ENCODE data around the gene DLGAP3. TPM values are rescaled to one million over a fixed set of nuclear protein-coding genes. Genes with fewer than 3 reads are reported as not detected.

DLGAP3 gene
- total and polyA plus RNA-seq, 2 donors (not counting 3 experiments of a cell fraction or from before 2014, with no cell fraction given): 0.04 to 0.20 TPM

- BruUV-seq (replicated peaks): no TSS peak
- CTCF ChIA-PET: interaction anchor here (0.6 kb wide), 1 partner anchor 1668 kb away, joined by 3 read pairs; no protein-coding TSS in a partner anchor
- FAIRE-seq: no peak
Observed at GRCh38 chr1:34925730-34926129, 3.7 kb downstream of the DLGAP3 start.

More at GRCh38 chr1:34925730-34926129, 3.7 kb downstream of the DLGAP3 start:
- dilution Hi-C loops (cut with MboI; ENCODE audit: extremely low pct_ligation_motif_present, low sequenced_read_pairs): no loop called here
- Histone ChIP-seq H3K27me3 (ENCODE audit: control insufficient read depth in 2 of 2, insufficient read depth in 2 of 2, low read length in 2 of 2) (peaks cover 35% of the 10 kb centered on the region in 2 experiments), H3K9ac (replicated peaks; ENCODE audit: extremely low read depth, insufficient read depth, low read length) (no peak overlapping the region), H3K9me1 (replicated peaks; ENCODE audit: control insufficient read depth, extremely low read depth, insufficient read depth, low read length) (no peaks in the 10 kb centered on the region), H2AFZ (ENCODE audit: low read depth, low read length) (no peak overlapping the region), H3K79me2 (ENCODE audit: control insufficient read depth, insufficient read depth, low read length) (no peaks in the 10 kb centered on the region), H3K4me3 (replicated peaks in 1 of 3; ENCODE audit: insufficient read depth in 1 of 3, low read depth in 1 of 3, low read length in 3 of 3) (no peak overlapping the region), H3K4me1 (ENCODE audit: control insufficient read depth, extremely low read depth, insufficient read depth, low read length) (no peaks in the 10 kb centered on the region), H3K27ac (ENCODE audit: insufficient read depth, low read depth, low read length) (no peak overlapping the region), H3K4me2 (ENCODE audit: insufficient read depth, low read length) (no peak overlapping the region), H4K20me1 (replicated peaks; ENCODE audit: control insufficient read depth, extremely low read depth, insufficient read depth, low read length) (no peaks in the 10 kb centered on the region), H3K36me3 (ENCODE audit: control insufficient read depth in 2 of 2, extremely low read depth in 1 of 2, insufficient read depth in 2 of 2, low read length in 2 of 2) (no peaks in the 10 kb centered on the region), H3K9me3 (replicated peaks; ENCODE audit: control insufficient read depth, insufficient read depth, low read length) (no peaks in the 10 kb centered on the region)
- POLR2A ChIA-PET: no interaction called here
- intact Hi-C loops (cut with micrococcal nuclease): no loop called here
- no peak for TF ChIP-seq MYC (IDR thresholded peaks at IDR 0.05; ENCODE audit: low read depth, low read length)
- TF ChIP-seq CTCF (IDR thresholded peaks at IDR 0.05; ENCODE audit: extremely low read depth in 1 of 2, insufficient read depth in 1 of 2, low read depth in 1 of 2, low read length in 2 of 2): no peak
- TF ChIP-seq EZH2 (IDR thresholded peaks at IDR 0.05; ENCODE audit: borderline replicate concordance, low read depth, low read length, severe bottlenecking): peak; percentile 1
- no peak for DNase-seq (ENCODE audit: low read depth, low spot score)
